ENCODE data around the gene ADH1A.

ADH1A gene

DNA sequence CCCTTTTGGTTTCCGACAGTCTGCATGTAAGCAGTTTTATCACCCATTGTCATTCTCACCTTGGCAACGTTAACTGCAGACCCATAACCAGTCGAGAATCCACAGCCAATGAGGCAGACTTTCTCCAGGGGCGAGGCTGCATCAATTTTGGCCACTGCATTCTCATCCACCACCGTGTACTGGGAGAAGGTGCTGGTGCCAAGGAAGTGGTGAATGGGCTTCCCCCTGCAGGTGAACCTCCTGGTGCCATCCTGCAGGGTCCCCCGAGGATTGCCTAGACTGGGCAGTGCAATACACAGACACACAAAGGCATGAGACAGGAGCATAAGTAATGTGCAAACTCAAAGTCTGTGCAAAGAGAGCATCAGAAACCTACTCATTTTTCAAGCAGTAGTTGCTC, 25.1 kb upstream of the ADH1A start:
- no peaks in the 10 kb centered on the region for H3K9me3 ChIP-seq (ENCODE audit: control insufficient read depth, low read length)
- H3K36me3 ChIP-seq (ENCODE audit: control insufficient read depth in 1 of 2, insufficient read depth in 2 of 2, low read depth in 1 of 2, low read length in 2 of 2) = peaks cover 0 to 8% of the 10 kb centered on the region in 2 experiments
- DNase-seq = no peak
- H2BK15ac ChIP-seq (ENCODE audit: low read depth, poor library complexity, severe bottlenecking) = no peak overlapping the region
- no peak overlapping the region for H3K9ac ChIP-seq (ENCODE audit: low read length)
- H2BK12ac ChIP-seq (ENCODE audit: low read length in 2 of 2) = no peak overlapping the region
- no peaks in the 10 kb centered on the region for H3K79me1 ChIP-seq (replicated peaks; ENCODE audit: low read length, poor library complexity, severe bottlenecking)
- no peak overlapping the region for H2BK5ac ChIP-seq (ENCODE audit: low read depth, low read length, poor library complexity, severe bottlenecking)
- no peaks in the 10 kb centered on the region for H3K27me3 ChIP-seq (ENCODE audit: control insufficient read depth in 1 of 2, insufficient read depth in 1 of 2, low read length in 2 of 2)
- H3K4me3 ChIP-seq (ENCODE audit: insufficient read depth in 1 of 2, low read depth in 1 of 2, low read length in 2 of 2) = no peak overlapping the region
- H2AK5ac ChIP-seq (ENCODE audit: low read length, severe bottlenecking) = no peak overlapping the region
- H4K8ac ChIP-seq (ENCODE audit: low read length) = no peak overlapping the region
- no peak overlapping the region for H3K18ac ChIP-seq (ENCODE audit: low read depth in 1 of 2, low read length in 2 of 2)
- H3K27ac ChIP-seq (ENCODE audit: low read length, poor library complexity, severe bottlenecking) = no peak overlapping the region
- no peak overlapping the region for H2AFZ ChIP-seq (ENCODE audit: low read depth, low read length)
- H2BK120ac ChIP-seq (ENCODE audit: low read depth, low read length) = no peak overlapping the region
- 70% methylated on average over 6 of the region's 6 CpGs for WGBS
- no peak overlapping the region for H3K23ac ChIP-seq (ENCODE audit: low read length in 2 of 2)
- H3K4ac ChIP-seq (ENCODE audit: low read depth in 1 of 2, low read length in 2 of 2) = no peak overlapping the region
- peaks cover 3% of the 10 kb centered on the region for H3K4me1 ChIP-seq (ENCODE audit: control insufficient read depth, insufficient read depth, low read depth, low read length)
- no peak overlapping the region for H4K91ac ChIP-seq (ENCODE audit: low read length)
- no peak overlapping the region for H3K14ac ChIP-seq (ENCODE audit: low read length in 2 of 2)
- H3K4me2 ChIP-seq (ENCODE audit: low read length, poor library complexity, severe bottlenecking) = no peak overlapping the region

DNA sequence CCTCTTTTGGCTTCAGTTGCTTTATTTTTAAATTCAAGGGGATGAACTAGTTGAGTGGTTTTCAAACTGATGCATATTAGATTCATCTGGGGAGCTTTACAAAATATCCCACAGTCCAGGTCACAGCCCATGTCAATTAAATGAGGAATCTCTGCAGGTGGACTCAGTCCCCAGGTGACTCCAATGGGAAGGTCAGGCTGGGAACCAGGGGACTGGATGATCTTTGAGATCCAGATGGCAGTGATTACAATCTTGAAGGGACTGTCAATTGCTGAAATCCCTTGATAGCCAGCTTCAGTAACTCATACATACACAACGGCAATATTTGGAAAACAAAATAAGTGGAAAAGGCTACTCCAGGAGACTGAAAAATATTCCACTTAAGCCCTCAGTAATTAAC, 23.4 kb upstream of the ADH1A start:
- WGBS = 77% methylated on average over 1 of the region's 1 CpG
- H3K14ac ChIP-seq (ENCODE audit: low read length in 2 of 2) = no peak overlapping the region

DNA sequence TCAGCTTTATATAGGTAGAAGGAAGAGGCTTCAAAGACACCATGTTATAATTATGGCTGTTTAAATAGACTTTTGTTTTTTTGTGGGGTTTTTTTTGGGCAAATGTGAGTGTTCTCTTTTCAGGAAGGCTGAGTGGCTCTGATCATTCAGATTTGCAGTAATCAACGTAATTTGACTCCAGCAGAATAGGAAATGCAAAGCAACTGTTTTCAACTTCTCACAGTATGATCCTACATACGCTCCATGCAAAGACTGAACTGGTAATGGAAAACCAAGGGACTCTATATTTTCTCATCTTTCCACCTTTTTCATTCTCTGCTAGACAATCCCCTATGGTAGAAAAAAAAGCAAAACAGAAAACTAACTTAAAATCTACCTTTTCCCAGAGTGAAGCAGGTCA, 19.6 kb upstream of the ADH1A start:
- Histone ChIP-seq H3K4ac (ENCODE audit: low read depth in 1 of 2, low read length in 2 of 2) (no peak overlapping the region), H3K14ac (ENCODE audit: low read length in 2 of 2) (no peak overlapping the region), H3K23ac (ENCODE audit: low read length in 2 of 2) (no peak overlapping the region), H3K4me1 (ENCODE audit: control insufficient read depth, insufficient read depth, low read depth, low read length) (no peaks in the 10 kb centered on the region), H2AK5ac (ENCODE audit: low read length, severe bottlenecking) (no peak overlapping the region), H3K27me3 (ENCODE audit: control insufficient read depth in 1 of 2, insufficient read depth in 1 of 2, low read length in 2 of 2) (no peaks in the 10 kb centered on the region), H4K8ac (ENCODE audit: low read length) (no peak overlapping the region), H4K91ac (ENCODE audit: low read length) (no peak overlapping the region), H3K27ac (ENCODE audit: low read length, poor library complexity, severe bottlenecking) (no peak overlapping the region), H2BK120ac (ENCODE audit: low read depth, low read length) (no peak overlapping the region), H2AFZ (ENCODE audit: low read depth, low read length) (no peak overlapping the region), H3K4me2 (ENCODE audit: low read length, poor library complexity, severe bottlenecking) (no peak overlapping the region), H3K36me3 (ENCODE audit: control insufficient read depth in 1 of 2, insufficient read depth in 2 of 2, low read depth in 1 of 2, low read length in 2 of 2) (peaks cover 0 to 11% of the 10 kb centered on the region in 2 experiments), H3K9ac (ENCODE audit: low read length) (no peak overlapping the region), H3K18ac (ENCODE audit: low read depth in 1 of 2, low read length in 2 of 2) (no peak overlapping the region), H3K9me3 (ENCODE audit: control insufficient read depth, low read length) (no peaks in the 10 kb centered on the region), H3K4me3 (ENCODE audit: insufficient read depth in 1 of 2, low read depth in 1 of 2, low read length in 2 of 2) (no peak overlapping the region), H3K79me1 (replicated peaks; ENCODE audit: low read length, poor library complexity, severe bottlenecking) (no peaks in the 10 kb centered on the region), H2BK12ac (ENCODE audit: low read length in 2 of 2) (no peak overlapping the region), H2BK15ac (ENCODE audit: low read depth, poor library complexity, severe bottlenecking) (no peak overlapping the region), H2BK5ac (ENCODE audit: low read depth, low read length, poor library complexity, severe bottlenecking) (no peak overlapping the region)
- 72% methylated on average over 2 of the region's 2 CpGs for WGBS
- no peak for DNase-seq

More for the DNA sequence above, 23.4 kb upstream of the ADH1A start:
- no peak for DNase-seq
- Histone ChIP-seq H3K36me3 (ENCODE audit: control insufficient read depth in 1 of 2, insufficient read depth in 2 of 2, low read depth in 1 of 2, low read length in 2 of 2) (peaks cover 0 to 13% of the 10 kb centered on the region in 2 experiments), H3K4me1 (ENCODE audit: control insufficient read depth, insufficient read depth, low read depth, low read length) (peaks cover 3% of the 10 kb centered on the region), H3K27me3 (ENCODE audit: control insufficient read depth in 1 of 2, insufficient read depth in 1 of 2, low read length in 2 of 2) (no peaks in the 10 kb centered on the region), H3K23ac (ENCODE audit: low read length in 2 of 2) (no peak overlapping the region), H3K9me3 (ENCODE audit: control insufficient read depth, low read length) (no peaks in the 10 kb centered on the region), H3K9ac (ENCODE audit: low read length) (no peak overlapping the region), H4K8ac (ENCODE audit: low read length) (no peak overlapping the region), H4K91ac (ENCODE audit: low read length) (no peak overlapping the region), H3K4ac (ENCODE audit: low read depth in 1 of 2, low read length in 2 of 2) (no peak overlapping the region), H3K27ac (ENCODE audit: low read length, poor library complexity, severe bottlenecking) (no peak overlapping the region), H2AFZ (ENCODE audit: low read depth, low read length) (no peak overlapping the region), H2AK5ac (ENCODE audit: low read length, severe bottlenecking) (no peak overlapping the region), H2BK120ac (ENCODE audit: low read depth, low read length) (no peak overlapping the region), H2BK5ac (ENCODE audit: low read depth, low read length, poor library complexity, severe bottlenecking) (no peak overlapping the region), H3K18ac (ENCODE audit: low read depth in 1 of 2, low read length in 2 of 2) (no peak overlapping the region), H2BK15ac (ENCODE audit: low read depth, poor library complexity, severe bottlenecking) (no peak overlapping the region), H3K4me2 (ENCODE audit: low read length, poor library complexity, severe bottlenecking) (no peak overlapping the region), H3K79me1 (replicated peaks; ENCODE audit: low read length, poor library complexity, severe bottlenecking) (no peaks in the 10 kb centered on the region), H3K4me3 (ENCODE audit: insufficient read depth in 1 of 2, low read depth in 1 of 2, low read length in 2 of 2) (no peak overlapping the region), H2BK12ac (ENCODE audit: low read length in 2 of 2) (no peak overlapping the region)

DNA sequence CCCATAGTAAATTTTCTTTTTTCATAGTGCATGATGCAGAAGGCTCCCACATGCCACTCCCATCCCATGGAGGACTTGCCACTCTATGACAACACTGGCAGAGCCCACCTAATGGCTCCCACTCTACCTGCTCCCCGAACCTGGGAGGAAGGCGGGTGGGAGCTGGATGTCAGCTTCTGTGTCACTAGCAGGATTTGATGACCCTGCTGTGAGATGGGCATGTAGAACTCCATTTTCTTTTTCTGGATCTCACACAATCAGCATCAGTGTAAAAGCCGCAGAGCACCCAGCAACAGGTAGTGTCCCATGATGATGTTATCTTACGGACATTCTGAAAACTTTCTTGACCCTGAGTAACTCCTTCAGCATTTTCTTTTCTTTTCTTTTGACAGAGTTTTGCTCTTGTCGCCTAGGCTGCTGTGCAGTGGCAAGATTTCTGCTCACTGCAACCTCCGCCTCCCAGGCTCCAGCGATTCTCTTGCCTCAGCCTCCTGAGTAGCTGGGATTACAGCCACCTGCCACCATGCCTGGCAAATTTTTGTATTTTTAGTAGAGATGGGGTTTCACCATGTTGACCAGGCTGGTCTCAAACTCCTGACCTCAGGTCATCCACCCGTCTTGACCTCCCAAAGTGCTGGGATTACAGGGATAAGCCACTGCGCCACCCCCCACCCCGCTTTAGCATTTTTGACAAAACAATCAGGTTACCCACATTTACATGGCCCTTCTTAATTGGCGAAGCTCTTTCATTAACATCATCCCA, 15.0 kb upstream of the ADH1A start:
- H2BK12ac ChIP-seq (ENCODE audit: low read length in 2 of 2) = no peak overlapping the region
- 93% methylated on average over 10 of the region's 11 CpGs for WGBS
- no peak overlapping the region for H4K91ac ChIP-seq (ENCODE audit: low read length)
- H4K8ac ChIP-seq (ENCODE audit: low read length) = no peak overlapping the region
- H3K27ac ChIP-seq (ENCODE audit: low read length, poor library complexity, severe bottlenecking) = no peak overlapping the region
- no peak for DNase-seq
- H2AK5ac ChIP-seq (ENCODE audit: low read length, severe bottlenecking) = no peak overlapping the region
- H3K4ac ChIP-seq (ENCODE audit: low read depth in 1 of 2, low read length in 2 of 2) = no peak overlapping the region
- H3K9ac ChIP-seq (ENCODE audit: low read length) = no peak overlapping the region
- H3K27me3 ChIP-seq (ENCODE audit: control insufficient read depth in 1 of 2, insufficient read depth in 1 of 2, low read length in 2 of 2) = no peaks in the 10 kb centered on the region
- peaks cover 0 to 6% of the 10 kb centered on the region in 2 experiments for H3K36me3 ChIP-seq (ENCODE audit: control insufficient read depth in 1 of 2, insufficient read depth in 2 of 2, low read depth in 1 of 2, low read length in 2 of 2)
- H2BK5ac ChIP-seq (ENCODE audit: low read depth, low read length, poor library complexity, severe bottlenecking) = no peak overlapping the region
- H3K9me3 ChIP-seq (ENCODE audit: control insufficient read depth, low read length) = no peaks in the 10 kb centered on the region
- H3K4me1 ChIP-seq (ENCODE audit: control insufficient read depth, insufficient read depth, low read depth, low read length) = peaks cover 2% of the 10 kb centered on the region
- no peak overlapping the region for H2BK15ac ChIP-seq (ENCODE audit: low read depth, poor library complexity, severe bottlenecking)
- H3K4me2 ChIP-seq (ENCODE audit: low read length, poor library complexity, severe bottlenecking) = no peak overlapping the region
- no peak overlapping the region for H3K4me3 ChIP-seq (ENCODE audit: insufficient read depth in 1 of 2, low read depth in 1 of 2, low read length in 2 of 2)
- no peaks in the 10 kb centered on the region for H3K79me1 ChIP-seq (replicated peaks; ENCODE audit: low read length, poor library complexity, severe bottlenecking)
- H2BK120ac ChIP-seq (ENCODE audit: low read depth, low read length) = no peak overlapping the region
- H2AFZ ChIP-seq (ENCODE audit: low read depth, low read length) = no peak overlapping the region
- no peak overlapping the region for H3K18ac ChIP-seq (ENCODE audit: low read depth in 1 of 2, low read length in 2 of 2)
- no peak overlapping the region for H3K23ac ChIP-seq (ENCODE audit: low read length in 2 of 2)
- no peak overlapping the region for H3K14ac ChIP-seq (ENCODE audit: low read length in 2 of 2)
